Neutrophil (primary cell): ENCODE measurements around the gene ZNF582.

Experiments used
- H3K27ac ChIP-seq: fragments of 200-600 bp; sonication (generic); 2 replicates; pipeline ENCODE4 v1.5.1; 2016; ENCODE audit warnings: mild to moderate bottlenecking, moderate library complexity
- H3K27me3 ChIP-seq: fragments of 200-600 bp; sonication (generic); 2 replicates; pipeline ENCODE4 v1.6.0; 2016; ENCODE audit warnings: mild to moderate bottlenecking
- H3K36me3 ChIP-seq: fragments of 200-600 bp; sonication (generic); 2 replicates; pipeline ENCODE4 v1.5.1; 2017
- H3K4me1 ChIP-seq, 2 experiments: fragments of 200-600 bp in 1 of 2; sonication (generic) in 1 of 2; 1 replicate in 1 of 2; 2 replicates in 1 of 2; pipeline versions ENCODE4 v1.5.1 to v1.6.1; 2013 to 2016; ENCODE audit warnings: low read depth in 1 of 2, low read length in 1 of 2, mild to moderate bottlenecking in 1 of 2, moderate library complexity in 1 of 2; ENCODE audit not compliant: control insufficient read depth in 1 of 2, insufficient read depth in 1 of 2
- H3K4me3 ChIP-seq, 2 experiments: fragments of 200-600 bp in 1 of 2; sonication (generic) in 1 of 2; 1 replicate in 1 of 2; 2 replicates in 1 of 2; pipeline ENCODE4 v1.5.1; 2013 to 2016; ENCODE audit warnings: low read depth in 1 of 2, low read length in 1 of 2, mild to moderate bottlenecking in 1 of 2, moderate library complexity in 1 of 2
- H3K9me3 ChIP-seq: fragments of 200-600 bp; sonication (generic); 2 replicates; pipeline ENCODE4 v1.5.1; 2016
- CTCF ChIP-seq: fragments of 200-600 bp; sonication (generic); IDR thresholded peaks from 2 replicates; pipeline ENCODE4 v1.5.1; 2016; ENCODE audit warnings: antibody characterized with exemption

ZNF582 gene

GRCh38 chr19:56333506-56333905, 59.8 kb downstream of the ZNF582 start:
- H3K4me3 ChIP-seq: no peak overlapping the region
- H3K27ac ChIP-seq: no peak overlapping the region
- TF ChIP-seq CTCF: peak; percentile 60
- H3K9me3 ChIP-seq: peaks cover 3% of the 10 kb centered on the region
- no peaks in the 10 kb centered on the region for H3K27me3 ChIP-seq
- H3K4me1 ChIP-seq: no peaks in the 10 kb centered on the region
- H3K36me3 ChIP-seq: no peaks in the 10 kb centered on the region
